ENCODE results near the gene PIK3R5. TPM values are rescaled to one million over a fixed set of nuclear protein-coding genes. Genes with fewer than 3 reads are reported as not detected.

The PIK3R5 gene
- polyA plus RNA-seq, 1 donor from 2014 or later: not detected

DNA sequence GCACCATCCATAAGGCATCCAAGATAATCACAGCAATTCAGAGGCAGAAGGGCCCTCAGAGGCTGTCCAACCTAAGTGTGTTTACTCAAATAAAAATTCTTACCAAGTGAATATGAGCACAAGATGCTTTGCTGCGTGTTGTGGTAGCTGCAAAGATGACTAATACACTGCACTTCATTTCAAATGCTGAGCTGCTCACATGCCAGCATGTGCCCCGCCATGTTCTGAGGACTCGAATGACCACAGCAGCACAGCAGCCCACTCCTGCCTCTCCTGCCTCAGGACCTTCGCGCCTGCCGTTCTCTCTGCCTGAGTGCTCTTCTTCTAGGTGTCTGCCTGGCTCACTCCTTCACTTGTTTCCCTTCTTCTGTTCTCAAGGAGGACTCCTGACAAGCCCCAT, 19.0 kb downstream of the PIK3R5 start:
- no peaks in the 10 kb centered on the region for H3K27me3 ChIP-seq (ENCODE audit: insufficient read depth, low read depth, low read length)
- no peak overlapping the region for H3K27ac ChIP-seq (ENCODE audit: low read length)
- H3F3A ChIP-seq (ENCODE audit: insufficient read depth, low read length, poor library complexity, severe bottlenecking): no peaks in the 10 kb centered on the region
- TF ChIP-seq TAF1 (IDR thresholded peaks at IDR 0.05; ENCODE audit: low read depth) (no peak), RAD21 (conservative IDR thresholded peaks at IDR 0.05) (no peak), SMC3 (conservative IDR thresholded peaks at IDR 0.05; ENCODE audit: poor library complexity) (no peak), POLR2AphosphoS5 (IDR thresholded peaks at IDR 0.05) (no peak), MXI1 (conservative IDR thresholded peaks at IDR 0.05; ENCODE audit: poor library complexity, severe bottlenecking) (no peak), EZH2 (IDR thresholded peaks at IDR 0.05; ENCODE audit: borderline replicate concordance, insufficient read depth, low read length, poor library complexity, severe bottlenecking) (no peak), EP300 (conservative IDR thresholded peaks at IDR 0.05; ENCODE audit: poor library complexity, severe bottlenecking) (no peak)
- TF ChIP-seq, protein P1, sequence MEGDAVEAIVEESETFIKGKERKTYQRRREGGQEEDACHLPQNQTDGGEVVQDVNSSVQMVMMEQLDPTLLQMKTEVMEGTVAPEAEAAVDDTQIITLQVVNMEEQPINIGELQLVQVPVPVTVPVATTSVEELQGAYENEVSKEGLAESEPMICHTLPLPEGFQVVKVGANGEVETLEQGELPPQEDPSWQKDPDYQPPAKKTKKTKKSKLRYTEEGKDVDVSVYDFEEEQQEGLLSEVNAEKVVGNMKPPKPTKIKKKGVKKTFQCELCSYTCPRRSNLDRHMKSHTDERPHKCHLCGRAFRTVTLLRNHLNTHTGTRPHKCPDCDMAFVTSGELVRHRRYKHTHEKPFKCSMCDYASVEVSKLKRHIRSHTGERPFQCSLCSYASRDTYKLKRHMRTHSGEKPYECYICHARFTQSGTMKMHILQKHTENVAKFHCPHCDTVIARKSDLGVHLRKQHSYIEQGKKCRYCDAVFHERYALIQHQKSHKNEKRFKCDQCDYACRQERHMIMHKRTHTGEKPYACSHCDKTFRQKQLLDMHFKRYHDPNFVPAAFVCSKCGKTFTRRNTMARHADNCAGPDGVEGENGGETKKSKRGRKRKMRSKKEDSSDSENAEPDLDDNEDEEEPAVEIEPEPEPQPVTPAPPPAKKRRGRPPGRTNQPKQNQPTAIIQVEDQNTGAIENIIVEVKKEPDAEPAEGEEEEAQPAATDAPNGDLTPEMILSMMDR (IDR thresholded peaks at IDR 0.05; ENCODE audit: poor library complexity, severe bottlenecking): no peak
- TF ChIP-seq, protein P2, sequence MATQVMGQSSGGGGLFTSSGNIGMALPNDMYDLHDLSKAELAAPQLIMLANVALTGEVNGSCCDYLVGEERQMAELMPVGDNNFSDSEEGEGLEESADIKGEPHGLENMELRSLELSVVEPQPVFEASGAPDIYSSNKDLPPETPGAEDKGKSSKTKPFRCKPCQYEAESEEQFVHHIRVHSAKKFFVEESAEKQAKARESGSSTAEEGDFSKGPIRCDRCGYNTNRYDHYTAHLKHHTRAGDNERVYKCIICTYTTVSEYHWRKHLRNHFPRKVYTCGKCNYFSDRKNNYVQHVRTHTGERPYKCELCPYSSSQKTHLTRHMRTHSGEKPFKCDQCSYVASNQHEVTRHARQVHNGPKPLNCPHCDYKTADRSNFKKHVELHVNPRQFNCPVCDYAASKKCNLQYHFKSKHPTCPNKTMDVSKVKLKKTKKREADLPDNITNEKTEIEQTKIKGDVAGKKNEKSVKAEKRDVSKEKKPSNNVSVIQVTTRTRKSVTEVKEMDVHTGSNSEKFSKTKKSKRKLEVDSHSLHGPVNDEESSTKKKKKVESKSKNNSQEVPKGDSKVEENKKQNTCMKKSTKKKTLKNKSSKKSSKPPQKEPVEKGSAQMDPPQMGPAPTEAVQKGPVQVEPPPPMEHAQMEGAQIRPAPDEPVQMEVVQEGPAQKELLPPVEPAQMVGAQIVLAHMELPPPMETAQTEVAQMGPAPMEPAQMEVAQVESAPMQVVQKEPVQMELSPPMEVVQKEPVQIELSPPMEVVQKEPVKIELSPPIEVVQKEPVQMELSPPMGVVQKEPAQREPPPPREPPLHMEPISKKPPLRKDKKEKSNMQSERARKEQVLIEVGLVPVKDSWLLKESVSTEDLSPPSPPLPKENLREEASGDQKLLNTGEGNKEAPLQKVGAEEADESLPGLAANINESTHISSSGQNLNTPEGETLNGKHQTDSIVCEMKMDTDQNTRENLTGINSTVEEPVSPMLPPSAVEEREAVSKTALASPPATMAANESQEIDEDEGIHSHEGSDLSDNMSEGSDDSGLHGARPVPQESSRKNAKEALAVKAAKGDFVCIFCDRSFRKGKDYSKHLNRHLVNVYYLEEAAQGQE (IDR thresholded peaks at IDR 0.05; ENCODE audit: borderline replicate concordance): no peak
- no peak overlapping the region for H3K4me3 ChIP-seq (ENCODE audit: low read length)
- no peaks in the 10 kb centered on the region for H3K9me2 ChIP-seq (ENCODE audit: insufficient read depth, low read length)
- H3K9ac ChIP-seq (ENCODE audit: low read length): no peak overlapping the region
- H3K79me2 ChIP-seq (replicated peaks; ENCODE audit: insufficient read depth, low read length): no peaks in the 10 kb centered on the region
- H4K20me1 ChIP-seq (ENCODE audit: insufficient read depth): no peaks in the 10 kb centered on the region
- no peak overlapping the region for H3K4me2 ChIP-seq (ENCODE audit: low read length)
- H3K9me3 ChIP-seq (ENCODE audit: low read length): no peaks in the 10 kb centered on the region
- no peaks in the 10 kb centered on the region for H3K36me3 ChIP-seq (ENCODE audit: insufficient read depth, low read length)
- H2AFZ ChIP-seq (ENCODE audit: low read depth, low read length): no peak overlapping the region

DNA sequence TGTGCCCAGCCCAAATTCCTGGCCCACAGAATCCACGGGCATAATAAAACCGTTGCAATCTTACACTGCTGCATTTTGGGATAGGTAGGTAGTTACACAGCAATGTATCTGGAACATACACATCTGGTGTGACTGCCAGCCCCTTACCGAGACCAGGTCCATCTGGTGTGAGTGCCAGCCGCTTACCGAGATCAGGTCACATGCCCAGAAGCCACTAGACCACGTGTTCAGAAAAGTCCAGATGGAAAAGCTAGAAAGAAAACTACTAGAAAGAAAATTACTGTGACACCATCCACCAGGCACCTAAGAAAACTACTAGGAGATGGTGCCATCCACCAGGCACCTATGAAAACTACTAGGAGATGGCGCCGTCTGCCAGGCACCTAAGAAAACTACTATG, 19.4 kb downstream of the PIK3R5 start:
- H2AFZ ChIP-seq (ENCODE audit: low read depth, low read length): no peak overlapping the region
- H3K4me2 ChIP-seq (ENCODE audit: low read length): no peak overlapping the region
- no peaks in the 10 kb centered on the region for H3K36me3 ChIP-seq (ENCODE audit: insufficient read depth, low read length)
- H3K27me3 ChIP-seq (ENCODE audit: insufficient read depth, low read depth, low read length): no peaks in the 10 kb centered on the region
- TF ChIP-seq RAD21 (conservative IDR thresholded peaks at IDR 0.05) (no peak), POLR2AphosphoS5 (IDR thresholded peaks at IDR 0.05) (no peak), TAF1 (IDR thresholded peaks at IDR 0.05; ENCODE audit: low read depth) (no peak), SMC3 (conservative IDR thresholded peaks at IDR 0.05; ENCODE audit: poor library complexity) (no peak), MXI1 (conservative IDR thresholded peaks at IDR 0.05; ENCODE audit: poor library complexity, severe bottlenecking) (no peak), EZH2 (IDR thresholded peaks at IDR 0.05; ENCODE audit: borderline replicate concordance, insufficient read depth, low read length, poor library complexity, severe bottlenecking) (no peak), EP300 (conservative IDR thresholded peaks at IDR 0.05; ENCODE audit: poor library complexity, severe bottlenecking) (no peak)
- TF ChIP-seq, protein P2 (IDR thresholded peaks at IDR 0.05; ENCODE audit: borderline replicate concordance): no peak
- TF ChIP-seq, protein P1 (IDR thresholded peaks at IDR 0.05; ENCODE audit: poor library complexity, severe bottlenecking): no peak
- no peak overlapping the region for H3K4me3 ChIP-seq (ENCODE audit: low read length)
- no peaks in the 10 kb centered on the region for H3K9me3 ChIP-seq (ENCODE audit: low read length)
- no peaks in the 10 kb centered on the region for H3F3A ChIP-seq (ENCODE audit: insufficient read depth, low read length, poor library complexity, severe bottlenecking)
- H4K20me1 ChIP-seq (ENCODE audit: insufficient read depth): no peaks in the 10 kb centered on the region
- H3K9ac ChIP-seq (ENCODE audit: low read length): no peak overlapping the region
- H3K27ac ChIP-seq (ENCODE audit: low read length): no peak overlapping the region
- no peaks in the 10 kb centered on the region for H3K9me2 ChIP-seq (ENCODE audit: insufficient read depth, low read length)
- H3K79me2 ChIP-seq (replicated peaks; ENCODE audit: insufficient read depth, low read length): no peaks in the 10 kb centered on the region

Measured in neural cell (in vitro differentiated cells).